ENCODE data around the gene IGFBP5.

IGFBP5 gene

GRCh38 chr2:216651351-216651881 lies 43.9 kb downstream of the IGFBP5 start:
- Mint-ChIP-seq H3K27ac (no peak overlapping the region), H3K27me3 (no peaks in the 10 kb centered on the region), H3K4me3 (no peak overlapping the region), H3K4me1 (peaks cover 26% of the 10 kb centered on the region), H3K9me3 (peaks cover 2 to 3% of the 10 kb centered on the region in 2 donors)
- no peak for DNase-seq
- no peak for ATAC-seq

GRCh38 chr2:216650626-216651257 lies 44.6 kb downstream of the IGFBP5 start:
- Mint-ChIP-seq H3K27ac (no peak overlapping the region), H3K4me3 (no peak overlapping the region), H3K4me1 (peaks cover 26% of the 10 kb centered on the region), H3K9me3 (peaks cover 3 to 8% of the 10 kb centered on the region in 2 donors), H3K27me3 (no peaks in the 10 kb centered on the region)
- DNase-seq (no peak), ATAC-seq (no peak)

- Mint-ChIP-seq H3K27ac (no peak overlapping the region), H3K4me1 (peaks cover 32% of the 10 kb centered on the region), H3K27me3 (no peaks in the 10 kb centered on the region), H3K4me3 (no peak overlapping the region), H3K9me3 (peaks cover 3 to 8% of the 10 kb centered on the region in 2 donors)
- no peak for DNase-seq
- no peak for ATAC-seq
Measured at GRCh38 chr2:216649574-216649973, 45.8 kb downstream of the IGFBP5 start.

GRCh38 chr2:216648105-216648504 lies 47.2 kb downstream of the IGFBP5 start:
- DNase-seq (no peak), ATAC-seq (no peak)
- Mint-ChIP-seq H3K4me3 (no peak overlapping the region), H3K27me3 (no peaks in the 10 kb centered on the region), H3K9me3 (peaks cover 3 to 8% of the 10 kb centered on the region in 2 donors), H3K27ac (no peak overlapping the region), H3K4me1 (peaks cover 28% of the 10 kb centered on the region)

- peak overlapping the region in 1 of 2 donors; percentile 54 for H3K27ac Mint-ChIP-seq
- ATAC-seq (no peak), DNase-seq (no peak)
- no peak overlapping the region for H3K4me3 Mint-ChIP-seq
- H3K9me3 Mint-ChIP-seq, result peaks cover 3 to 8% of the 10 kb centered on the region in 2 donors
- peaks cover 23% of the 10 kb centered on the region for H3K4me1 Mint-ChIP-seq
- H3K27me3 Mint-ChIP-seq, result no peaks in the 10 kb centered on the region
Measured at GRCh38 chr2:216646116-216646515, 49.2 kb downstream of the IGFBP5 start.

- Mint-ChIP-seq H3K4me3 (no peak overlapping the region), H3K27ac (no peak overlapping the region), H3K4me1 (peaks cover 18% of the 10 kb centered on the region), H3K27me3 (no peaks in the 10 kb centered on the region), H3K9me3 (peaks cover 3 to 8% of the 10 kb centered on the region in 2 donors)
- ATAC-seq (no peak), DNase-seq (no peak)
Measured at GRCh38 chr2:216645636-216645950, 49.8 kb downstream of the IGFBP5 start.

GRCh38 chr2:216644842-216645635 lies 50.3 kb downstream of the IGFBP5 start:
- no peak for ATAC-seq
- H3K27ac Mint-ChIP-seq, result peak overlapping the region in 1 of 2 donors; percentile 67
- H3K9me3 Mint-ChIP-seq, result peaks cover 3 to 8% of the 10 kb centered on the region in 2 donors
- no peaks in the 10 kb centered on the region for H3K27me3 Mint-ChIP-seq
- DNase-seq, result no peak
- peaks cover 14% of the 10 kb centered on the region for H3K4me1 Mint-ChIP-seq
- H3K4me3 Mint-ChIP-seq, result no peak overlapping the region

- Mint-ChIP-seq H3K27ac (no peak overlapping the region), H3K4me3 (no peak overlapping the region), H3K4me1 (peaks cover 14% of the 10 kb centered on the region), H3K9me3 (peaks cover 3 to 8% of the 10 kb centered on the region in 2 donors), H3K27me3 (no peaks in the 10 kb centered on the region)
- DNase-seq, result no peak
- ATAC-seq, result no peak
Measured at GRCh38 chr2:216643986-216644659, 51.2 kb downstream of the IGFBP5 start.

- ATAC-seq (no peak), DNase-seq (no peak)
- no peaks in the 10 kb centered on the region for H3K9me3 Mint-ChIP-seq
- H3K4me3 Mint-ChIP-seq, result no peak overlapping the region
- peaks cover 43% of the 10 kb centered on the region for H3K4me1 Mint-ChIP-seq
- peaks cover 54% of the 10 kb centered on the region for H3K27me3 Mint-ChIP-seq
- no peak overlapping the region for H3K27ac Mint-ChIP-seq
Measured at GRCh38 chr2:216637472-216637871, 57.9 kb downstream of the IGFBP5 start.

GRCh38 chr2:216636551-216637450 lies 58.5 kb downstream of the IGFBP5 start:
- no peak for DNase-seq

GRCh38 chr2:216635701-216636550 lies 59.4 kb downstream of the IGFBP5 start:
- Mint-ChIP-seq H3K4me3 (peak overlapping the region; percentile 1 to 84), H3K4me1 (peaks cover 47% of the 10 kb centered on the region), H3K9me3 (no peaks in the 10 kb centered on the region), H3K27ac (no peak overlapping the region), H3K27me3 (peaks cover 70% of the 10 kb centered on the region)
- ATAC-seq (no peak), DNase-seq (no peak)

More at GRCh38 chr2:216636551-216637450, 58.5 kb downstream of the IGFBP5 start:
- ATAC-seq, result no peak
- peak overlapping the region; percentile 1 to 84 for H3K4me3 Mint-ChIP-seq
- peaks cover 61% of the 10 kb centered on the region for H3K27me3 Mint-ChIP-seq
- peaks cover 47% of the 10 kb centered on the region for H3K4me1 Mint-ChIP-seq
- no peak overlapping the region for H3K27ac Mint-ChIP-seq
- no peaks in the 10 kb centered on the region for H3K9me3 Mint-ChIP-seq

- Mint-ChIP-seq H3K27ac (no peak overlapping the region), H3K4me1 (peaks cover 47% of the 10 kb centered on the region), H3K27me3 (peaks cover 74% of the 10 kb centered on the region), H3K9me3 (no peaks in the 10 kb centered on the region), H3K4me3 (peak overlapping the region; percentile 62 to 84)
- ATAC-seq, result no peak
- DNase-seq, result peak in 1 of 2 donors; percentile 7
Measured at GRCh38 chr2:216635171-216635570, 60.2 kb downstream of the IGFBP5 start.

- no peak overlapping the region for H3K27ac Mint-ChIP-seq
- peaks cover 80% of the 10 kb centered on the region for H3K27me3 Mint-ChIP-seq
- no peaks in the 10 kb centered on the region for H3K9me3 Mint-ChIP-seq
- peak overlapping the region; percentile 86 to 95 for H3K4me3 Mint-ChIP-seq
- peaks cover 47% of the 10 kb centered on the region for H3K4me1 Mint-ChIP-seq
- ATAC-seq (no peak), DNase-seq (no peak)
Measured at GRCh38 chr2:216634370-216635148, 60.8 kb downstream of the IGFBP5 start.
